Measurements from ENCODE around the gene FAIM2. TPM values are rescaled to one million over a fixed set of nuclear protein-coding genes. Genes with fewer than 3 reads are reported as not detected.

FAIM2 gene
- total and polyA plus RNA-seq, 10 of the 15 experiments (the other 5 are each of a cell fraction or from before 2014, with no cell fraction given) = not detected

- TF ChIP-seq ZBTB33 (IDR thresholded peaks at IDR 0.05) = no peak
- TF ChIP-seq MTA2 (IDR thresholded peaks at IDR 0.05; ENCODE audit: low read depth) = no peak
Observed at GRCh38 chr12:49942512-49942893, 38.8 kb upstream of the FAIM2 start (continued).

GRCh38 chr12:49941556-49942511, 38.1 kb upstream of the FAIM2 start:
- ChIA-PET POLR2A (interaction anchor here (0.5 kb wide), 1 partner anchor 723 kb away, joined by 7 read pairs; no protein-coding TSS in a partner anchor), CTCF (interaction anchor here (1.0 to 2.0 kb wide), 4 partner anchors 10 to 74 kb away, joined by 3 to 8 read pairs (median 3); no protein-coding TSS in a partner anchor), RAD21 (ENCODE audit: unreplicated experiment) (no interaction called here), SMC1A (ENCODE audit: uncharacterized antibody, unreplicated experiment) (no interaction called here)
- H3K9ac ChIP-seq (ENCODE audit: control insufficient read depth, insufficient read depth, low read length) = no peak overlapping the region
- no peaks in the 10 kb centered on the region for H3K79me2 ChIP-seq (ENCODE audit: control insufficient read depth, insufficient read depth, low read length)
- ATAC-seq (no peak), FAIRE-seq (no peak), DNase-seq (ENCODE audit: low read depth, low spot score) (no peak)
- H3K4me2 ChIP-seq (ENCODE audit: control insufficient read depth, insufficient read depth) = no peak overlapping the region
- H3K9me3 ChIP-seq (replicated peaks; ENCODE audit: control insufficient read depth, insufficient read depth, low read length) = no peaks in the 10 kb centered on the region
- H3K27me3 ChIP-seq (replicated peaks in 1 of 2; ENCODE audit: control insufficient read depth in 2 of 2, insufficient read depth in 2 of 2, low read length in 1 of 2) = no peaks in the 10 kb centered on the region
- H3K4me3 ChIP-seq = no peak overlapping the region
- H2AFZ ChIP-seq (ENCODE audit: control insufficient read depth, low read depth, low read length) = no peak overlapping the region
- H3K4me1 ChIP-seq (ENCODE audit: control insufficient read depth, insufficient read depth, low read length) = no peaks in the 10 kb centered on the region
- in situ Hi-C loops (cut with MboI) = no loop called here
- no peak overlapping the region for H3K27ac ChIP-seq (ENCODE audit: control insufficient read depth, insufficient read depth)
- WGBS (ENCODE audit: insufficient coverage, insufficient replicate concordance, low lambda C conversion rate, missing lambda C conversion rate) = 29% methylated on average over 13 of the region's 13 CpGs
- H4K20me1 ChIP-seq (ENCODE audit: control insufficient read depth, insufficient read depth) = no peaks in the 10 kb centered on the region
- BruUV-seq (replicated peaks) = no TSS peak
- TF ChIP-seq BHLHE40 (IDR thresholded peaks at IDR 0.05; ENCODE audit: borderline replicate concordance in 1 of 2, low read depth in 2 of 2, low read length in 1 of 2) = no peak
- TF ChIP-seq MEF2B (IDR thresholded peaks at IDR 0.05; ENCODE audit: partially characterized antibody, poor library complexity, severe bottlenecking) = no peak
- no peak for TF ChIP-seq IKZF2 (IDR thresholded peaks at IDR 0.05)
- no peak for TF ChIP-seq HDAC2 (IDR thresholded peaks at IDR 0.05)
- no peak for TF ChIP-seq ZBED1 (IDR thresholded peaks at IDR 0.05; ENCODE audit: borderline replicate concordance)
- no peak for TF ChIP-seq ZZZ3 (IDR thresholded peaks at IDR 0.05; ENCODE audit: control insufficient read depth, insufficient read length, low read depth)
- no peak for TF ChIP-seq RBBP5 (conservative IDR thresholded peaks at IDR 0.05)
- TF ChIP-seq EGR1 (IDR thresholded peaks at IDR 0.05; ENCODE audit: borderline replicate concordance in 1 of 2, low read depth in 2 of 2, low read length in 2 of 2) = no peak
- no peak for TF ChIP-seq PAX5 (IDR thresholded peaks at IDR 0.05; ENCODE audit: borderline replicate concordance, low read depth, low read length)
- TF ChIP-seq RAD21 (IDR thresholded peaks at IDR 0.05; ENCODE audit: insufficient read depth, low read depth, low read length) = no peak
- no peak for TF ChIP-seq MXI1 (IDR thresholded peaks at IDR 0.05; ENCODE audit: low read depth, low read length)
- no peak for TF ChIP-seq HDAC6 (IDR thresholded peaks at IDR 0.05; ENCODE audit: unreplicated experiment)
- TF ChIP-seq YBX1 (IDR thresholded peaks at IDR 0.05) = no peak
- TF ChIP-seq CBFB (IDR thresholded peaks at IDR 0.05; ENCODE audit: low read depth) = no peak
- TF ChIP-seq FOS (IDR thresholded peaks at IDR 0.05; ENCODE audit: borderline replicate concordance, extremely low read depth, insufficient read length) = no peak
- intact Hi-C loops (cut with micrococcal nuclease; ENCODE audit: unreplicated experiment) = no loop called here
- no peaks in the 10 kb centered on the region for H3K36me3 ChIP-seq (ENCODE audit: control insufficient read depth in 2 of 2, insufficient read depth in 2 of 2, low read length in 1 of 2)

All from GM12878 (cell line).